ENCODE data around the gene COPG2.
A peak's percentile ranks its signal among the peaks of the same experiment; 100 is the strongest.

The COPG2 gene

DNA sequence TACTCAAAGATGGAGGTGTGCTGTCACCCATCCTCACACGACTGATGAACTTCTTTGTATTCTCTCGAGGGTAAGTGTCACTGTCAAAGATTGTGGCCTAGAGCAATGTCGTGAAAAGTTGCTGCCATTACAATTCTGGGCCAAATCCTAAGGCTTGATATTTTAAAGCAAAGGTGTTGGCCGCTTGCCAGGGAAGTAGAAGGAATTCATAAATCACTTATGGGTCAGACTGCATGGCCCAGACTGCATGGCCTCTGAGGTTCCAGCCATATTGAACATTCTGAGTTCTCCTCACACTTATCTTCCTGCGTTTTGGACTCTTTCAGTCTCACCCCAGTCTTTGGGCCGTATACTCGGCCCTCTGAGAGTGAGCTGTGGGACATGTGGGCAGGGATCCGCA is 168.1 kb downstream of the COPG2 start:
- H3K36me3 ChIP-seq (ENCODE audit: insufficient read depth, insufficient read length, low read length), result peaks cover 72% of the 10 kb centered on the region
- no peak for DNase-seq (ENCODE audit: low read depth, low spot score)
- no peak overlapping the region for H3K9ac ChIP-seq (ENCODE audit: insufficient read length, low read depth)
- no peaks in the 10 kb centered on the region for H3K27me3 ChIP-seq (ENCODE audit: insufficient read depth, insufficient read length)
- no peak for TF ChIP-seq ZNF274 (IDR thresholded peaks at IDR 0.05; ENCODE audit: low read depth, low read length)
- no peak for TF ChIP-seq YY1 (IDR thresholded peaks at IDR 0.05; ENCODE audit: insufficient read depth, insufficient read length)
- no peak for TF ChIP-seq SUZ12 (IDR thresholded peaks at IDR 0.05; ENCODE audit: extremely low read depth, insufficient read depth, insufficient read length)
- no peak overlapping the region for H3K4me3 ChIP-seq (ENCODE audit: insufficient read length, low read depth)
- no peaks in the 10 kb centered on the region for H3K9me3 ChIP-seq (ENCODE audit: insufficient read depth, low read length)
- no peaks in the 10 kb centered on the region for H3K4me1 ChIP-seq (ENCODE audit: insufficient read depth, insufficient read length)

- no peak for DNase-seq (ENCODE audit: low read depth, low spot score)
- TF ChIP-seq ZNF274 (IDR thresholded peaks at IDR 0.05; ENCODE audit: low read depth, low read length), result no peak
- TF ChIP-seq YY1 (IDR thresholded peaks at IDR 0.05; ENCODE audit: insufficient read depth, insufficient read length), result no peak
- no peak for TF ChIP-seq SUZ12 (IDR thresholded peaks at IDR 0.05; ENCODE audit: extremely low read depth, insufficient read depth, insufficient read length)
- Histone ChIP-seq H3K9ac (ENCODE audit: insufficient read length, low read depth) (no peak overlapping the region), H3K4me1 (ENCODE audit: insufficient read depth, insufficient read length) (no peaks in the 10 kb centered on the region), H3K9me3 (ENCODE audit: insufficient read depth, low read length) (no peaks in the 10 kb centered on the region), H3K27me3 (ENCODE audit: insufficient read depth, insufficient read length) (peaks cover 51% of the 10 kb centered on the region), H3K4me3 (ENCODE audit: insufficient read length, low read depth) (no peak overlapping the region), H3K36me3 (ENCODE audit: insufficient read depth, insufficient read length, low read length) (peaks cover 30% of the 10 kb centered on the region)
Measured at GRCh38 chr7:130494431-130494858, 174.1 kb downstream of the COPG2 start.

GRCh38 chr7:130493275-130493873 is 175.2 kb downstream of the COPG2 start:
- Histone ChIP-seq H3K27me3 (ENCODE audit: insufficient read depth, insufficient read length) (peaks cover 55% of the 10 kb centered on the region), H3K4me3 (ENCODE audit: insufficient read length, low read depth) (peak overlapping the region; percentile 39), H3K4me1 (ENCODE audit: insufficient read depth, insufficient read length) (no peaks in the 10 kb centered on the region), H3K9ac (ENCODE audit: insufficient read length, low read depth) (peak overlapping the region; percentile 80), H3K9me3 (ENCODE audit: insufficient read depth, low read length) (no peaks in the 10 kb centered on the region), H3K36me3 (ENCODE audit: insufficient read depth, insufficient read length, low read length) (peaks cover 20% of the 10 kb centered on the region)
- TF ChIP-seq ZNF274 (IDR thresholded peaks at IDR 0.05; ENCODE audit: low read depth, low read length) (no peak), YY1 (IDR thresholded peaks at IDR 0.05; ENCODE audit: insufficient read depth, insufficient read length) (no peak), SUZ12 (IDR thresholded peaks at IDR 0.05; ENCODE audit: extremely low read depth, insufficient read depth, insufficient read length) (no peak)
- DNase-seq (ENCODE audit: low read depth, low spot score), result no peak

DNA sequence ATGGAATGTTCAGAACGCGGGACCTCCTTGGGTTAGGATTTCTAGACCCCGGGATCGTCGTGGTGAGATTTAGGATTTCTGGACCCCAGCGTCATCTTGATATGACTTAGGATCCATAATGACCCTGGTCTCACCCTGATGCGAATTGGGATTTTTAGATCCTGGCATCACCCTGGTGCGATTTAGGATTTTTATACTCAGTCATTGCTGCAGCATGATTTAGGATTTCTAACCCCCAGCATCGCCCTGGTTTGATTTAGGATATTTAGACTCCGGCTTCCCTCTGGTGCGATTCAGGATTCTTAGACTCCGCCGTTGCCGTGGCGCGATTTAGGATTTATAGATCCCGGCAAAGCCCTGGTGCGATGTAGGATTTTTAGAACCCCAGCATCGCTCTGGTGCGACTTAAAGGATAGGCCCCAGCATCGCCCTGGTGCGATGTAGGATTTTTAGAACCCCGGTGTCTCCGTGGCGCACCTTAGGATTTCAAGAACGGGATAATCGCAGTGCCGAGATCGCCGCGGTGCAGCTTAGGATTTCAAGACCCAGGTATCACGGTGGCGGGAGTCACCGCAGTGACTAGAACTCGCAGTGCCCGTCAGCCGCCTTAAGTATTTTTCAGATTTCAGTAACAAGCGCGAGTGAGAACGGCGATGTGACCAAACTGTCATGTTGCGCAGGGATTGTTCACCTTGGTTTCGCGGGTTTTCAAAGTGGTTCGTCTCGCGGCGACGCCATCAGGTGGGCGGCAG is 175.8 kb downstream of the COPG2 start:
- Histone ChIP-seq H3K9me3 (ENCODE audit: insufficient read depth, low read length) (no peaks in the 10 kb centered on the region), H3K9ac (ENCODE audit: insufficient read length, low read depth) (peak overlapping the region; percentile 80), H3K4me3 (ENCODE audit: insufficient read length, low read depth) (peak overlapping the region; percentile 39), H3K27me3 (ENCODE audit: insufficient read depth, insufficient read length) (peaks cover 55% of the 10 kb centered on the region), H3K4me1 (ENCODE audit: insufficient read depth, insufficient read length) (no peaks in the 10 kb centered on the region), H3K36me3 (ENCODE audit: insufficient read depth, insufficient read length, low read length) (peaks cover 13% of the 10 kb centered on the region)
- no peak for DNase-seq (ENCODE audit: low read depth, low spot score)
- TF ChIP-seq SUZ12 (IDR thresholded peaks at IDR 0.05; ENCODE audit: extremely low read depth, insufficient read depth, insufficient read length) (peak; percentile 60), ZNF274 (IDR thresholded peaks at IDR 0.05; ENCODE audit: low read depth, low read length) (no peak), YY1 (IDR thresholded peaks at IDR 0.05; ENCODE audit: insufficient read depth, insufficient read length) (no peak)

DNA sequence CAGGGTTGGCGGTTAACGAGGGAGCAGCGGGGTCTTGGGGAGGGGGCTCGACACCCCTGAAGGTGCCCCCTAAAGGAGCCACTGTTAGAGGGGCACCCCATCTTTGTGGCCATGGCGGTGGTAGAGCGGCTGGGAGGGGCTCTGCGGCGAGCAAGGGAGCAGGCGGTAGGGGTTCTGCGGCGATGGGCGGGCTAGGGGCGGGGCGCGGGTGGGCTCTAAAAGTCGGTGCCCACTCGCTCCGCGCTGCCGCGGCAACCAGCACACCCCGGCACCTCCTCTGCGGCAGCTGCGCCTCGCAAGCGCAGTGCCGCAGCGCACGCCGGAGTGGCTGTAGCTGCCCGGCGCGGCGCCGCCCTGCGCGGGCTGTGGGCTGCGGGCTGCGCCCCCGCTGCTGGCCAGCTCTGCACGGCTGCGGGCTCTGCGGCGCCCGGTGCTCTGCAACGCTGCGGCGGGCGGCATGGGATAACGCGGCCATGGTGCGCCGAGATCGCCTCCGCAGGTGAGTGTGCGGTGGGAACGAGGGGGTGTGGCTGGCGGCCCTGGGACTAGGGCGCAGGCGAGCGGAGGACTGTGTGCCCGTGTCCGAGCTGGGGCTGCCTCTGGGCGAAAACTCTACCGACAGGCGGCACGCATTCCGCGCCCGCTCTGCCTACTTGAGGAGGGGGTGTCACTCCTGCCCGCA is 176.6 kb downstream of the COPG2 start, which contains the start of gene MEST:
Gene MEST (plus strand): TSS at position 245 of the 682 bp plus-strand sequence. CDS start 229 bp downstream, at position 474.
- Histone ChIP-seq H3K27me3 (ENCODE audit: insufficient read depth, insufficient read length) (peaks cover 55% of the 10 kb centered on the region), H3K9ac (ENCODE audit: insufficient read length, low read depth) (peak within 1 kb of the TSS; percentile 80)
- DNase-seq (ENCODE audit: low read depth, low spot score), result no peak

DNA sequence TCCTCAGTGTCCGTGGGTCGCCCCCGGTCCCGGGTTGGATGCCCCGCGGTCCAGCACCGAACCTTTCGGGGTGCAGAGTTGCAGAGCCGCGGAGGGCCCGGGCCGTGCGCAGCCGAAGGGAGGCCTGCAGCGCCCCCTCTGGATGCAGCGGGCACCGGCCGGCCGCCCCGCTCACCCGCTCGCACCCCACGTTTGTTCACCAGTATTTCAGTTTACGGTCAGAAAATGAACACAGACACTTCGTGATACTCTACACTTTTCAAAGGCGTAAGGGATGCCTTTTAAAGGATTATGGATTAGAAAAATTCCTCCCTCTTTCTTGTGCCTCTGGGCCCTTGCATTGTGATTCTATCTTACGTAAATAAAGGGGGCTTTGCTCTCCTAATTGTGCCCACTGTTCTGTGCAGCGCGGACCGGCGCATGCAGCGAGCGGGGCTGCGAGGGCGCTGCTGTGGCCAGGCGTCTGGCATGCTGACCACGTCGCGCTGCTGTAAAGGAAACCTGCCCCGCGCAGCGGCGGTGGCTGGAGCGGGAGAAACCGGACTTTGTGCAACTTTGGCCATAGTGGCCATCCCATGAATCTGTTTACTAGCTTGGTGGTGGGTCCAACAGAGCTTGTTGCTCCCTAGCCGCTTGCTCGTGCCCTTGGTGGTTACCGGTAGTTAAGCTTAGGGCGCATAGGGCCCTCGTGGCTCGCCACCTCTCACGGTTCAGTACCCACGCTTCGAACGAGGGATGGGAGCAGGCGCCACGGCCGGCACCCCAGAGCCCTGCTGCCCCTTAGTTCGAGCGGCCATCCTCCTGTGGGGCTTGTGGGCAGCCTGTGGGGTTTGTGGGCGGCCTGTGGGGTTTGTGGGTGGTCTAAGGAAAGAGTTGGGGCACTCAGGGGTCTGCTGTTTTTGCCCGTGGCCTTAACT is 177.4 kb downstream of the COPG2 start:
- no peaks in the 10 kb centered on the region for H3K9me3 ChIP-seq (ENCODE audit: insufficient read depth, low read length)
- H3K4me1 ChIP-seq (ENCODE audit: insufficient read depth, insufficient read length), result no peaks in the 10 kb centered on the region
- H3K27me3 ChIP-seq (ENCODE audit: insufficient read depth, insufficient read length), result peaks cover 55% of the 10 kb centered on the region
- peaks cover 9% of the 10 kb centered on the region for H3K36me3 ChIP-seq (ENCODE audit: insufficient read depth, insufficient read length, low read length)
- peak overlapping the region; percentile 80 for H3K9ac ChIP-seq (ENCODE audit: insufficient read length, low read depth)
- TF ChIP-seq SUZ12 (IDR thresholded peaks at IDR 0.05; ENCODE audit: extremely low read depth, insufficient read depth, insufficient read length), result no peak
- TF ChIP-seq YY1 (IDR thresholded peaks at IDR 0.05; ENCODE audit: insufficient read depth, insufficient read length), result no peak
- no peak for TF ChIP-seq ZNF274 (IDR thresholded peaks at IDR 0.05; ENCODE audit: low read depth, low read length)
- peak overlapping the region; percentile 45 for H3K4me3 ChIP-seq (ENCODE audit: insufficient read length, low read depth)
- DNase-seq (ENCODE audit: low read depth, low spot score), result no peak

More for the DNA sequence above, 176.6 kb downstream of the COPG2 start, which contains the start of gene MEST:
- H3K36me3 ChIP-seq (ENCODE audit: insufficient read depth, insufficient read length, low read length), result peaks cover 10% of the 10 kb centered on the region
- H3K9me3 ChIP-seq (ENCODE audit: insufficient read depth, low read length), result no peaks in the 10 kb centered on the region
- peak within 1 kb of the TSS; percentile 39 for H3K4me3 ChIP-seq (ENCODE audit: insufficient read length, low read depth)
- TF ChIP-seq SUZ12 (IDR thresholded peaks at IDR 0.05; ENCODE audit: extremely low read depth, insufficient read depth, insufficient read length) (no peak), ZNF274 (IDR thresholded peaks at IDR 0.05; ENCODE audit: low read depth, low read length) (no peak), YY1 (IDR thresholded peaks at IDR 0.05; ENCODE audit: insufficient read depth, insufficient read length) (no peak)
- no peaks in the 10 kb centered on the region for H3K4me1 ChIP-seq (ENCODE audit: insufficient read depth, insufficient read length)
